ENCODE data around the gene CEP128. TPM values are rescaled to one million over a fixed set of nuclear protein-coding genes. Genes with fewer than 3 reads are reported as not detected.

CEP128 gene
- total and polyA plus RNA-seq, 7 donors, result 0.79 to 2.3 (median 1.8) TPM

DNA sequence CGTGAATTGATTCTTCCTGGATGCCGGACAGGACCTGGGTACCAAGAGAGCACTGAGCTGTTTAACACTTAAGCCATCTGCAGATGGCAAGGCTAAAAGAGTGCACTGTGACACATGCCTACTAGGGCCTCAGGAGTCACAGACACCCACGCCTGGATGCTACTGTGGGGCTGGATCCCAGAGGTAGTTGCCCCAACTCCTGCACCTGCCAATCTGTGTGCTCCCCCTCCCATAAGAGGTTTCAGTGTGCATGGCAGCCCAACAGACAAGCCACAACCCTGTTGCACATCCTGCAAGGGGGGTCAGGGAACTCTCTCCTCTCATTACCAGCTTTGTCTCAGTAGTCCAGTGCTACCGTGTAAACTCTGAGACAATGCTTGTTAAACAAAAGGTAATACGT, 169.0 kb downstream of the CEP128 start:
- H3K4me3 ChIP-seq, result no peak overlapping the region
- WGBS, 3 donors, result 96 to 99% (median 96%) methylated on average over 5 of the region's 5 CpGs
- intact Hi-C loops (cut with DNase I), result no loop called here
- TF ChIP-seq, protein P1, sequence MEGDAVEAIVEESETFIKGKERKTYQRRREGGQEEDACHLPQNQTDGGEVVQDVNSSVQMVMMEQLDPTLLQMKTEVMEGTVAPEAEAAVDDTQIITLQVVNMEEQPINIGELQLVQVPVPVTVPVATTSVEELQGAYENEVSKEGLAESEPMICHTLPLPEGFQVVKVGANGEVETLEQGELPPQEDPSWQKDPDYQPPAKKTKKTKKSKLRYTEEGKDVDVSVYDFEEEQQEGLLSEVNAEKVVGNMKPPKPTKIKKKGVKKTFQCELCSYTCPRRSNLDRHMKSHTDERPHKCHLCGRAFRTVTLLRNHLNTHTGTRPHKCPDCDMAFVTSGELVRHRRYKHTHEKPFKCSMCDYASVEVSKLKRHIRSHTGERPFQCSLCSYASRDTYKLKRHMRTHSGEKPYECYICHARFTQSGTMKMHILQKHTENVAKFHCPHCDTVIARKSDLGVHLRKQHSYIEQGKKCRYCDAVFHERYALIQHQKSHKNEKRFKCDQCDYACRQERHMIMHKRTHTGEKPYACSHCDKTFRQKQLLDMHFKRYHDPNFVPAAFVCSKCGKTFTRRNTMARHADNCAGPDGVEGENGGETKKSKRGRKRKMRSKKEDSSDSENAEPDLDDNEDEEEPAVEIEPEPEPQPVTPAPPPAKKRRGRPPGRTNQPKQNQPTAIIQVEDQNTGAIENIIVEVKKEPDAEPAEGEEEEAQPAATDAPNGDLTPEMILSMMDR (IDR thresholded peaks at IDR 0.05), result no peak
- DNase-seq (no peak), ATAC-seq (no peak)
- no peaks in the 10 kb centered on the region for H3K36me3 ChIP-seq (ENCODE audit: insufficient read depth in 1 of 2, low read depth in 1 of 2)
- no peaks in the 10 kb centered on the region for H3K9me3 ChIP-seq
- no peaks in the 10 kb centered on the region for H3K4me1 ChIP-seq
- no peak overlapping the region for H3K27ac ChIP-seq
- no peaks in the 10 kb centered on the region for H3K27me3 ChIP-seq (ENCODE audit: insufficient read depth in 3 of 3, low read length in 2 of 3)

DNA sequence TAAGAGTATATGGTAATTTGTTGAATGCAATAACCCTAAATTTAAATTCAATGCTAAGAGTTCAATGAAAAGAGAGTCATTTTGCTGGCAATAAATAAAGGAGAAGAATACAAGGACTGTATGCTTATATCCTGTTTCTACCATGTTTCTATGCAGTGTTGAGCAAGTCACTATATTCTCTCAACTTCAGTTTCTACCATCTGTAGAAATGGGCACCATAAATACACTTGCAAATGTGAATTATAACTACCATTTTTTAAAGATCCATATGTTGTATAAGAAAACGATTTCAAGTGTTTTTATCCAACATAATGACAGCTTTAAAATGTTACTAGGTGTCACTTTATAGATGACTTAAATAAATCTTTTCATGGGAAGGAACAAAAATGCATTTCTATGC, 170.3 kb downstream of the CEP128 start:
- 87 to 95% (median 92%) methylated on average over 1 of the region's 1 CpG for WGBS, 3 donors
- Histone ChIP-seq H3K9me3 (no peaks in the 10 kb centered on the region), H3K27ac (no peak overlapping the region), H3K36me3 (ENCODE audit: insufficient read depth in 1 of 2, low read depth in 1 of 2) (no peaks in the 10 kb centered on the region), H3K4me1 (no peaks in the 10 kb centered on the region), H3K4me3 (no peak overlapping the region), H3K27me3 (ENCODE audit: insufficient read depth in 3 of 3, low read length in 2 of 3) (no peaks in the 10 kb centered on the region)
- intact Hi-C loops (cut with DNase I), result no loop called here
- no peak for ATAC-seq
- no peak for DNase-seq
- TF ChIP-seq, protein P1 (IDR thresholded peaks at IDR 0.05), result no peak

DNA sequence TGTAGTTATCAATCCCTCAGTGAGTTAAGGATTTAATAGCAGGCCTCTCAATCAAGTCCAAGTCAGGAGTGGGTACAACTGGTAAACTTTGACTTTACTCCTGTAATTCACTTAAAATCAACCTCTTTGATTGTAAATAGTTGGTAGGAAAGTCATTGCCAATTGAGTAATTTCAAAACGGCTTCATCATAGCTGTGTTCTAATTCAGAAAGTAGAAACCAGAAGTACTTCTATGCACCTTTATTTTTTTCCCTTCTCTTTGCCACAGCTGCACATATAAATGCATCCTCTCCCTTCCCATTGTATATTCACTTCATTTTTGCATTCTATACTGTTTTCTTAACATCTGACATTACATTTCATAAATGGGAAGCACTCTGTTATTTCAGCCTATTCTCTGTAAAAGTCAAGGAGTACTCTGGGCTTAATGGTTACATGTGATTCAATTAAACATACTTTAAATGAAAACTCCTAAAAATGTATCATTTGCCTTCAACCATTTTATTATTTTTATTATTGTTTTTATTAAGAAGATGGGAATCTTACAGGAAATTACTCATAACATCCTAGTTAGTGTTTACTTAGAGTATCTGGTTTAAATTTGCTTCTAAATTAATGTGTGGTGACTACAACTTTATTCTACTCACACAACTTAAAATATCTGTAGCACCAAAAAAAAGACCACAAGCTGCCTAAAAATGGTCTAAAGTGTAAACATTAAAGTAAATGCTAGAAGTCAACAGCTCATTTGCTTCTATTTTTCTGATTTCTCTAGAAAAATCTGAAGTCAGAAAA, 171.2 kb downstream of the CEP128 start:
- intact Hi-C loops (cut with DNase I), result no loop called here
- no peak for DNase-seq

DNA sequence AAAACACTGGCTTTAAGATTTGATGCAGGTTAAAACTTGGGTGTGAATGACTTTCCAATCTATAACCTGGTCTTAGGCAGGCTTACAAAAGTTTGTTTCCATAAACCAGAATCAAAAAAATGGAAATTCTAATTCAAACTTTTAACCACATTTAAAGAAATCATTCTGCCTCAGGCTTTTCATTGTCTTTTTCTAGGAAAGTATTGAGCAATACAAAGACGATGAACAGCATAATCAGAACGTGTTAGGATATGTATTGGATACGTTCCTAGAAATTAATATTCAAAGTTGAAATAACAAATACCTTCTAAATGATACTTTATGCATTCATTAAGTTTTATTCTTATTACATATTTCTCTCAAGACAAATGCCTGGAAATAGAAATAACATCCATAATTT, 172.9 kb downstream of the CEP128 start:
- TF ChIP-seq, protein P1 (IDR thresholded peaks at IDR 0.05), result no peak
- intact Hi-C loops (cut with DNase I), result no loop called here
- H3K27me3 ChIP-seq (ENCODE audit: insufficient read depth in 3 of 3, low read length in 2 of 3), result no peaks in the 10 kb centered on the region
- no peak overlapping the region for H3K4me3 ChIP-seq
- H3K36me3 ChIP-seq (ENCODE audit: insufficient read depth in 1 of 2, low read depth in 1 of 2), result no peaks in the 10 kb centered on the region
- H3K4me1 ChIP-seq, result no peaks in the 10 kb centered on the region
- 79 to 83% (median 81%) methylated on average over 3 of the region's 3 CpGs for WGBS, 3 donors
- no peak for ATAC-seq
- DNase-seq, result no peak
- H3K9me3 ChIP-seq, result no peaks in the 10 kb centered on the region
- no peak overlapping the region for H3K27ac ChIP-seq

More for the DNA sequence above, 171.2 kb downstream of the CEP128 start:
- H3K4me1 ChIP-seq, result no peaks in the 10 kb centered on the region
- TF ChIP-seq, protein P1 (IDR thresholded peaks at IDR 0.05), result no peak
- WGBS, 3 donors, result 91 to 94% (median 91%) methylated on average over 1 of the region's 1 CpG
- no peaks in the 10 kb centered on the region for H3K9me3 ChIP-seq
- no peaks in the 10 kb centered on the region for H3K27me3 ChIP-seq (ENCODE audit: insufficient read depth in 3 of 3, low read length in 2 of 3)
- no peak overlapping the region for H3K4me3 ChIP-seq
- no peak overlapping the region for H3K27ac ChIP-seq
- no peak for ATAC-seq
- no peaks in the 10 kb centered on the region for H3K36me3 ChIP-seq (ENCODE audit: insufficient read depth in 1 of 2, low read depth in 1 of 2)

Measured in psoas muscle (tissue), 8 donors.